PC-3 (cell line): ENCODE data around the gene EXD2.

ENCODE experiments used
- CTCF ChIP-seq: fragments of 300-600 bp; sonication (generic); conservative IDR thresholded peaks from 2 replicates; pipeline ENCODE4 v1.5.1; 2017; ENCODE audit warnings: antibody characterized with exemption, low read depth, mild to moderate bottlenecking, low read length
- EZH2 ChIP-seq: fragments of 300-600 bp; sonication (generic); IDR thresholded peaks from one replicate; pipeline ENCODE4 v1.6.1; 2017; ENCODE audit warnings: antibody characterized with exemption, mild to moderate bottlenecking, low read length; ENCODE audit not compliant: unreplicated experiment
- EZH2phosphoT487 ChIP-seq: fragments of 300-600 bp; sonication (generic); IDR thresholded peaks from 2 replicates; pipeline ENCODE4 v1.6.1; 2018; ENCODE audit warnings: mild to moderate bottlenecking, antibody characterized with exemption, low read length, borderline replicate concordance

DNA sequence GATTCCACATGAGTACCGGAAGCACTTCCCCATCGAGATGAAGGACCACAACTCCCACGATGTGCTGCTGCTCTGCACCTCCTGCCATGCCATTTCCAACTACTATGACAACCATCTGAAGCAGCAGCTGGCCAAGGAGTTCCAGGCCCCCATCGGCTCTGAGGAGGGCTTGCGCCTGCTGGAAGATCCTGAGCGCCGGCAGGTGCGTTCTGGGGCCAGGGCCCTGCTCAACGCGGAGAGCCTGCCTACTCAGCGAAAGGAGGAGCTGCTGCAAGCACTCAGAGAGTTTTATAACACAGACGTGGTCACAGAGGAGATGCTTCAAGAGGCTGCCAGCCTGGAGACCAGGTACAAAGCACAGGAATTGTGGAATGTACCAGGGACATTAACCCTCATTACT is 46.3 kb downstream of the EXD2 start:
- TF ChIP-seq CTCF: no peak
- TF ChIP-seq EZH2: no peak
- TF ChIP-seq EZH2phosphoT487: no peak
